ENCODE results near the gene ZDHHC14.

ZDHHC14 gene

DNA sequence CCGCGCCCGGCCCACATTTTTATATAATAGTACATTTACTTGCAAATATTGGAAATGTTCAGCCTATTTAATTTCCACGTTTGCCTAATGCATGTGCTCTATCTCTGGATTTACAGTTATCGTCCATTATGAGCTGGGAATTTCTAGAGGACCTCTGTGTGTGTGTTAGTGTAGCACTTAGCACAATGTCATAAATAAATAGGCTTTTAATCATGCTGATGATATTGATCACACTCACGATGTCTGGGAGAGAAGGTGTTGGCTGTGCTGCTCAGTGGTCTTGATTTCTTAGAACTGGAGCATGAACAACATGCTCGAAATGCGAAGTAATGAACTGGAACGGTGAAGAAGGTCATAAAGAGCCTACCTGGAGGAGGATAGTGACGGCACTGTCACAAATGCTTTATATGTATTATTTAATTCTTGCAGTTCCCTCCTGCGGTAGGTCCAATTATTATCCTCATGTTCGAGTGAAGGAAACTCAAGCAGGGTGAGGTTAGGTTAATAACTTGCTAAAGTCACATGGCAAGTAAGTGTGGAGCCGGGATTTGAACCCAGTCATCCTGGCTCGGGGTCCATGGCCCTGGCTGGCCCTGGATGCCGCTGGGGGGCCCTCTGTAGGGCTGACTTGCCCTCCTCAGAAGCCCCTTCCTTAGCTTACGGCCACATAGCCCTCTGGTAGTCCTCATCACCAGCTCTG is 130.8 kb downstream of the ZDHHC14 start:
- Histone ChIP-seq H2AFZ (ENCODE audit: low read length) (no peak overlapping the region), H3K36me3 (replicated peaks; ENCODE audit: insufficient read depth, low read length) (no peaks in the 10 kb centered on the region), H4K20me1 (ENCODE audit: insufficient read depth, low read length) (no peaks in the 10 kb centered on the region), H3K4me2 (ENCODE audit: low read depth, low read length) (no peak overlapping the region), H3K27me3 (replicated peaks; ENCODE audit: insufficient read depth, low read length) (no peaks in the 10 kb centered on the region), H3K27ac (ENCODE audit: low read length) (no peak overlapping the region), H3K79me2 (ENCODE audit: low read length) (no peaks in the 10 kb centered on the region), H3K9me2 (replicated peaks; ENCODE audit: insufficient read depth, low read length) (no peaks in the 10 kb centered on the region), H3K4me3 (ENCODE audit: low read length) (no peak overlapping the region), H3K9ac (ENCODE audit: low read length) (no peak overlapping the region), H3K9me3 (replicated peaks; ENCODE audit: insufficient read depth, low read length) (no peaks in the 10 kb centered on the region), H3F3A (ENCODE audit: insufficient read depth, low read length) (no peaks in the 10 kb centered on the region), H3K4me1 (ENCODE audit: low read length) (no peaks in the 10 kb centered on the region)
- TF ChIP-seq CTCF (IDR thresholded peaks at IDR 0.05; ENCODE audit: low read length) (no peak), EZH2phosphoT487 (IDR thresholded peaks at IDR 0.05; ENCODE audit: low read length) (no peak), EZH2 (optimal IDR thresholded peaks at IDR 0.05; ENCODE audit: low read depth, low read length) (no peak)
- DNase-seq = no peak

DNA sequence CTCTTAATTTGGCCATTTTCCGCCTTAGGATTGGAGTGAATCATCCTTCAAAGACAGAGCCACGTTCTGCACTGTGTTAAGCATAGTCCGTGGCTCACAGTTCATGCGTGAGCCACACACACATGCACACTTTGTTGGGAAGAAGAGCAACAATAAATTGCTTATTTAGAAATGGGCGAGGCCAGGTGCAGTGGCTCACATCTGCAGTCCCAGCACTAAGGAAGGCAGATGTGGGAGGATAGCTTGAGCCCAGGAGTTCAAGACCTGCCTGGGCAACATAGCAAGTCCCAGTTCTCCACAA is 131.3 kb downstream of the ZDHHC14 start:
- Histone ChIP-seq H3K9me3 (replicated peaks; ENCODE audit: insufficient read depth, low read length) (no peaks in the 10 kb centered on the region), H2AFZ (ENCODE audit: low read length) (no peak overlapping the region), H3K4me2 (ENCODE audit: low read depth, low read length) (no peak overlapping the region), H3K9ac (ENCODE audit: low read length) (no peak overlapping the region), H3K4me1 (ENCODE audit: low read length) (no peaks in the 10 kb centered on the region), H3K4me3 (ENCODE audit: low read length) (no peak overlapping the region), H3K27me3 (replicated peaks; ENCODE audit: insufficient read depth, low read length) (no peaks in the 10 kb centered on the region), H3K9me2 (replicated peaks; ENCODE audit: insufficient read depth, low read length) (no peaks in the 10 kb centered on the region), H3K79me2 (ENCODE audit: low read length) (no peaks in the 10 kb centered on the region), H3K36me3 (replicated peaks; ENCODE audit: insufficient read depth, low read length) (no peaks in the 10 kb centered on the region), H4K20me1 (ENCODE audit: insufficient read depth, low read length) (no peaks in the 10 kb centered on the region), H3K27ac (ENCODE audit: low read length) (no peak overlapping the region), H3F3A (ENCODE audit: insufficient read depth, low read length) (no peaks in the 10 kb centered on the region)
- DNase-seq = no peak
- TF ChIP-seq EZH2phosphoT487 (IDR thresholded peaks at IDR 0.05; ENCODE audit: low read length) (no peak), EZH2 (optimal IDR thresholded peaks at IDR 0.05; ENCODE audit: low read depth, low read length) (no peak), CTCF (IDR thresholded peaks at IDR 0.05; ENCODE audit: low read length) (no peak)

DNA sequence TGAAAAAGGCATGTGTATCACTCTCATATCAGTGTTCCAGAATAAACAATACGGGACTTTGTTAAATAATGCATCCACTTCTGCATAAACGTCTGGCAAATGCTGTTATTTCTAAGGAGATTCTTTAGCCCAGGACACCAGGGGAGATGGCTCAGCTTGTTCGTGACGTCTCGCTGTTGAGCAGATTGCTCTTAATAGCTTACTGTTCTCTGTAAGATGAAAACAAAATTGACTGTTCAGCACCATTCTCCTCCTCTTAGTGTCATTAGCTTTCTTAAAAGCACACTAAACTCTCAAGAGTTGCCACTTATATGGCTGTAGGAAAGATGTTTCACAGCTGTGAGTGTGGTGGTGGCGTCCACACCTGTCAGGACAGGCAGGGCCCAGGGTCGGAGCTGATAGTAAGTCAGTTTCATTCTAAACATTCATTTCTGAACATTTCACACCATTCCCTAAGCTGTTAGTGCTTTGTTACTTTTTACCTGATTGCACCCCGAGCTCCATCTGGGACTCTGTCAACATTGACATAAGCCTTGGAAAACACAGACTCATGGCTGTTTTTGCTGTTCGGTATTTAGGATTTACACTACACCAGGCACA is 132.1 kb downstream of the ZDHHC14 start:
- Histone ChIP-seq H2AFZ (ENCODE audit: low read length) (no peak overlapping the region), H3F3A (ENCODE audit: insufficient read depth, low read length) (no peaks in the 10 kb centered on the region), H3K9ac (ENCODE audit: low read length) (no peak overlapping the region), H3K4me3 (ENCODE audit: low read length) (no peak overlapping the region), H3K9me2 (replicated peaks; ENCODE audit: insufficient read depth, low read length) (no peaks in the 10 kb centered on the region), H3K36me3 (replicated peaks; ENCODE audit: insufficient read depth, low read length) (no peaks in the 10 kb centered on the region), H3K27me3 (replicated peaks; ENCODE audit: insufficient read depth, low read length) (no peaks in the 10 kb centered on the region), H3K9me3 (replicated peaks; ENCODE audit: insufficient read depth, low read length) (no peaks in the 10 kb centered on the region), H4K20me1 (ENCODE audit: insufficient read depth, low read length) (no peaks in the 10 kb centered on the region), H3K4me1 (ENCODE audit: low read length) (no peaks in the 10 kb centered on the region), H3K4me2 (ENCODE audit: low read depth, low read length) (no peak overlapping the region), H3K27ac (ENCODE audit: low read length) (no peak overlapping the region), H3K79me2 (ENCODE audit: low read length) (no peaks in the 10 kb centered on the region)
- DNase-seq = no peak
- TF ChIP-seq EZH2phosphoT487 (IDR thresholded peaks at IDR 0.05; ENCODE audit: low read length) (no peak), EZH2 (optimal IDR thresholded peaks at IDR 0.05; ENCODE audit: low read depth, low read length) (no peak), CTCF (IDR thresholded peaks at IDR 0.05; ENCODE audit: low read length) (no peak)
